ENCODE data around the gene SSBP2.

DNA sequence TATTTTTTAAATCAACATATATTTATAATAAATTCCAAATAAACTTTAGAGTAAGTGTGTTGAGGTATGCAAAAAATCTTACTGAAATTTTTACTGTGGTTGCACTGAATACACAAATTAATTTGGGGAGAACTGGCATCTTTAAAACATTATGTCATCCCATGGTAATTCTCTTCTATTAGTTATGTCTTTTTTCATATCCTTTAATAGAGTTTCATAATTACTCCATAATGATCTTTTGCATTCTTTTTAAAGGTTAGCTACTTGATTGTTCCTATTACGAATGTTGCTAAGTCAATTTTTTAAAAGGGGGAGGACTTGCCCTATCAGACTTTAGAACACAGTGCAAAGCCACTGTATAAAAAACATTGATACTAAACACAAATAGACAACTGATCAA is 26.8 kb downstream of the SSBP2 start:
- TF ChIP-seq, protein P1, sequence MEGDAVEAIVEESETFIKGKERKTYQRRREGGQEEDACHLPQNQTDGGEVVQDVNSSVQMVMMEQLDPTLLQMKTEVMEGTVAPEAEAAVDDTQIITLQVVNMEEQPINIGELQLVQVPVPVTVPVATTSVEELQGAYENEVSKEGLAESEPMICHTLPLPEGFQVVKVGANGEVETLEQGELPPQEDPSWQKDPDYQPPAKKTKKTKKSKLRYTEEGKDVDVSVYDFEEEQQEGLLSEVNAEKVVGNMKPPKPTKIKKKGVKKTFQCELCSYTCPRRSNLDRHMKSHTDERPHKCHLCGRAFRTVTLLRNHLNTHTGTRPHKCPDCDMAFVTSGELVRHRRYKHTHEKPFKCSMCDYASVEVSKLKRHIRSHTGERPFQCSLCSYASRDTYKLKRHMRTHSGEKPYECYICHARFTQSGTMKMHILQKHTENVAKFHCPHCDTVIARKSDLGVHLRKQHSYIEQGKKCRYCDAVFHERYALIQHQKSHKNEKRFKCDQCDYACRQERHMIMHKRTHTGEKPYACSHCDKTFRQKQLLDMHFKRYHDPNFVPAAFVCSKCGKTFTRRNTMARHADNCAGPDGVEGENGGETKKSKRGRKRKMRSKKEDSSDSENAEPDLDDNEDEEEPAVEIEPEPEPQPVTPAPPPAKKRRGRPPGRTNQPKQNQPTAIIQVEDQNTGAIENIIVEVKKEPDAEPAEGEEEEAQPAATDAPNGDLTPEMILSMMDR (IDR thresholded peaks at IDR 0.05; ENCODE audit: extremely low read depth in 1 of 2, insufficient read depth in 1 of 2, low read depth in 1 of 2, low read length in 2 of 2) = no peak
- TF ChIP-seq POLR2A (IDR thresholded peaks at IDR 0.05; ENCODE audit: low read depth, low read length) = no peak
